GM23338 (cell line): ENCODE results near the gene SRPK2. TPM values are rescaled to one million over a fixed set of nuclear protein-coding genes. Genes with fewer than 3 reads are reported as not detected.

ENCODE experiments used
- ATAC-seq: fragments of 200-7000 bp; cut with Tn5 transposase; 3 replicates; pipeline ENCODE4 v1.9.1; 2020
- DNase-seq: peaks from one replicate; pipeline ENCODE4 v3.0.0-alpha.2; 2015; ENCODE audit warnings: low spot score
- H2AFZ ChIP-seq: fragments of 200-600 bp; sonication (generic); 2 replicates; pipeline ENCODE4 v1.8.0; 2016; ENCODE audit warnings: antibody characterized with exemption, mild to moderate bottlenecking, moderate library complexity
- H3F3A ChIP-seq: fragments of 200-600 bp; sonication (generic); replicated peaks from 2 replicates; pipeline ENCODE4 v1.8.0; 2017; ENCODE audit warnings: antibody characterized with exemption, mixed run types, low read depth
- H3K27ac ChIP-seq: fragments of 200-600 bp; sonication (generic); 2 replicates; pipeline ENCODE4 v1.6.1; 2016; ENCODE audit warnings: low read depth
- H3K27me3 ChIP-seq: fragments of 200-600 bp; sonication (generic); 2 replicates; pipeline ENCODE4 v1.8.0; 2016; ENCODE audit warnings: mild to moderate bottlenecking, mixed run types, moderate library complexity; ENCODE audit not compliant: insufficient read depth
- H3K36me3 ChIP-seq: fragments of 200-600 bp; sonication (generic); 2 replicates; pipeline ENCODE4 v1.8.0; 2016; ENCODE audit warnings: mild to moderate bottlenecking; ENCODE audit not compliant: insufficient read depth
- H3K4me1 ChIP-seq: fragments of 200-600 bp; sonication (generic); 2 replicates; pipeline ENCODE4 v1.8.0; 2016; ENCODE audit warnings: mild to moderate bottlenecking, moderate library complexity; ENCODE audit not compliant: insufficient read depth
- H3K4me2 ChIP-seq: fragments of 200-600 bp; sonication (generic); 2 replicates; pipeline ENCODE4 v1.7.1; 2017; ENCODE audit warnings: mixed run types
- H3K4me3 ChIP-seq: fragments of 200-600 bp; sonication (generic); 2 replicates; pipeline ENCODE4 v1.6.1; 2016; ENCODE audit warnings: mixed run types
- H3K79me2 ChIP-seq: fragments of 200-600 bp; sonication (generic); replicated peaks from 2 replicates; pipeline ENCODE4 v1.8.0; 2017; ENCODE audit warnings: mild to moderate bottlenecking; ENCODE audit not compliant: insufficient read depth
- H3K9me2 ChIP-seq: fragments of 200-600 bp; sonication (generic); 2 replicates; pipeline ENCODE4 v1.8.0; 2017; ENCODE audit not compliant: insufficient read depth
- H4K20me1 ChIP-seq: fragments of 200-600 bp; sonication (generic); replicated peaks from 2 replicates; pipeline ENCODE4 v1.8.0; 2017; ENCODE audit warnings: mild to moderate bottlenecking; ENCODE audit not compliant: insufficient read depth
- H3K27ac Mint-ChIP-seq: 2 replicates; pipeline ENCODE4 v1.8.0; 2020; ENCODE audit warnings: inconsistent platforms, mild to moderate bottlenecking, moderate library complexity, mixed read lengths
- H3K27me3 Mint-ChIP-seq: 3 replicates; pipeline ENCODE4 v1.8.0; 2022; ENCODE audit warnings: low read depth, mild to moderate bottlenecking, moderate library complexity, mixed read lengths, inconsistent platforms; ENCODE audit not compliant: insufficient read depth, poor library complexity
- H3K36me3 Mint-ChIP-seq: 3 replicates; pipeline ENCODE4 v1.8.0; 2021; ENCODE audit warnings: low read depth, mild to moderate bottlenecking, inconsistent platforms, moderate library complexity, mixed read lengths
- H3K4me1 Mint-ChIP-seq: 3 replicates; pipeline ENCODE4 v1.8.0; 2020; ENCODE audit warnings: mild to moderate bottlenecking, inconsistent platforms, mixed read lengths
- H3K4me3 Mint-ChIP-seq: 3 replicates; pipeline ENCODE4 v1.8.0; 2021; ENCODE audit warnings: moderate library complexity, mild to moderate bottlenecking, inconsistent platforms, mixed read lengths
- H3K9me3 Mint-ChIP-seq: 3 replicates; pipeline ENCODE4 v1.8.0; 2020; ENCODE audit warnings: moderate library complexity, mild to moderate bottlenecking, inconsistent platforms, mixed read lengths
- CREB1 ChIP-seq: fragments of 250-450 bp; sonication (Bioruptor Pico); IDR thresholded peaks from 2 replicates; pipeline ENCODE4 v1.5.0; 2020; ENCODE audit warnings: low read depth, mild to moderate bottlenecking, moderate library complexity
- EZH2 ChIP-seq: fragments of 200-600 bp; sonication (generic); IDR thresholded peaks from one replicate; pipeline ENCODE4 v1.8.0; 2017; ENCODE audit warnings: antibody characterized with exemption, mild to moderate bottlenecking, low read depth; ENCODE audit not compliant: unreplicated experiment
- NANOG ChIP-seq: IDR thresholded peaks from 2 replicates; pipeline ENCODE4 v1.6.1; 2016; ENCODE audit warnings: antibody characterized with exemption, borderline replicate concordance
- POLR2AphosphoS5 ChIP-seq: IDR thresholded peaks from 2 replicates; pipeline ENCODE4 v1.6.1; 2016; ENCODE audit warnings: antibody characterized with exemption, low read depth
- STAT1 ChIP-seq: IDR thresholded peaks from one replicate; pipeline ENCODE4 v1.6.1; 2016; ENCODE audit warnings: antibody characterized with exemption; ENCODE audit not compliant: unreplicated experiment
- ZNF331 ChIP-seq: fragments of 250-450 bp; sonication (Bioruptor Pico); IDR thresholded peaks from 2 replicates; pipeline ENCODE4 v1.5.0; 2020; ENCODE audit warnings: low read depth, mild to moderate bottlenecking, moderate library complexity
- polyA plus RNA-seq: library from polyadenylated mRNA; unstranded; fragments of >200 nt; fragmentation: Nextera tagmentation; extraction: Ambion mirVana; gene quantifications from 2 replicates; pipeline ENCODE4 v1.2.1, GENCODE V29; 2016
- total RNA-seq: library from RNA; depleted of rRNA; stranded (reverse); fragments of >200 nt; shearing (Covaris generic); gene quantifications from 2 replicates; pipeline ENCODE4 v1.2.3, GENCODE V29; 2014
- TF ChIP-seq, protein P1 (sequence below): IDR thresholded peaks from one replicate; pipeline ENCODE4 v1.6.1; 2018; ENCODE audit warnings: antibody characterized with exemption; ENCODE audit not compliant: unreplicated experiment
- TF ChIP-seq, protein P2 (sequence below): fragments of 250-450 bp; sonication (Bioruptor Pico); IDR thresholded peaks from 2 replicates; pipeline ENCODE4 v1.5.0; 2020; ENCODE audit warnings: mild to moderate bottlenecking, moderate library complexity
- TF ChIP-seq, protein P3 (sequence below), 2 experiments: fragments of 200-600 bp in 1 of 2; sonication (generic) in 1 of 2; conservative IDR thresholded peaks; 2 replicates each; pipeline versions ENCODE4 v1.5.1 to v1.6.1; 2016 to 2017; ENCODE audit warnings: antibody characterized with exemption in 2 of 2, low read depth in 2 of 2, mild to moderate bottlenecking in 2 of 2, moderate library complexity in 1 of 2

The SRPK2 gene
- total and polyA plus RNA-seq, 2 experiments from 2014 or later = 66.3 to 91.5 TPM

DNA sequence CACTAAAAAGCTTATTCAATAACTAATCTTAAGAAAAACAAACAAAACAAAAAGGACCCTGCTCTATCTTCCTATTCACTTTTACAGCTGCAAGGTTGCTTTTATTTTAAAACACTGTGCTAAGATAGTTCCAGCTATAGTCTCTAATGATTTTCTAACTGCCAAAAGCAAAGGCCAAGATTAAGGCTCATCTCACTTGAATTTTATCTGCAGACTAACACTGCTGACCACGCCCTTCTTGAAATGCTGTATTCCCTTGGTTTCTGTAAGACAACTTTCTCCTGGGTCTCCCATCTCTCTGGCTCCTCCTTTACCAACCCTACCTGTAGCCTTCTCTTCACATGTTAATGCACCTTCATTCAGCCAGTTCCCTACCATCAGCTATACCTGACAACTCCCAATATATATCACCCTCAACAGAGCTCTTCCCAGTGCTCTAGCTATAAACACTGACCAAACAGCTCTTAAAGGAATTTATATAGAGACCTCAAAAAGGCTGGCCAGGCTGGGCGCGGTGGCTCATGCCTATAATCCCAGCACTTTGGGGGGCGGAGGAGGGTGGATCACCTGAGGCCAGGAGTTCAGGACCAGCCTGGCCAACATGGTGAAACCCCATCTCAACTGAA is 11.7 kb downstream of the SRPK2 start:
- DNase-seq = peak; percentile 78

DNA sequence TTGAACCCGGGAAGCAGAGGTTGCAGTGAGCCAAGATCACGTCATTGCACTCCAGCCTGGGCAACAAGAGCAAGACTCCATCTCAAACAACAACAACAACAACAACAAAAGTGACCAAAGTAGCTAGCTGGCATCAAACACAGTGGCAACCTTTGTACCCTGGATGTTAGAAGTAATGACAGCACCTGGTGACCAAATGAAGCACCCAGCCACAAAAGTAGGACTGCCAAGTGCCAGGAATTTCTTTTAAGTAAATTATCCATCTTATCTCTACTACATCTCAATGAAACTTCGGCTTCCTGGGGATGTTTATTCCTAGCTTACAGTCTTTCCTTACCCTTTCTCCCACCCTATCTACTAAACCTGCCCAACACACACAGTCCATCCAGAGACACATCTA is 18.8 kb downstream of the SRPK2 start:
- H3K27me3 ChIP-seq = no peaks in the 10 kb centered on the region
- peaks cover 57% of the 10 kb centered on the region for H4K20me1 ChIP-seq
- no peak overlapping the region for H3K4me2 ChIP-seq
- no peak overlapping the region for H3K4me3 ChIP-seq
- H3K27me3 Mint-ChIP-seq = peaks cover 3% of the 10 kb centered on the region
- no peak for DNase-seq
- H2AFZ ChIP-seq = no peak overlapping the region
- no peak overlapping the region for H3K27ac Mint-ChIP-seq
- no peaks in the 10 kb centered on the region for H3K36me3 ChIP-seq
- H3F3A ChIP-seq = no peaks in the 10 kb centered on the region; the same call in 1 of the 2 replicates
- peaks cover 8% of the 10 kb centered on the region; the same call in 2 of the 3 replicates for H3K4me1 Mint-ChIP-seq
- peaks cover 100% of the 10 kb centered on the region for H3K79me2 ChIP-seq
- no peak for ATAC-seq
- H3K36me3 Mint-ChIP-seq = peaks cover 2% of the 10 kb centered on the region; the same call in 1 of the 3 replicates
- H3K4me3 Mint-ChIP-seq = no peak overlapping the region
- peaks cover 7% of the 10 kb centered on the region for H3K4me1 ChIP-seq
- no peaks in the 10 kb centered on the region for H3K9me3 Mint-ChIP-seq
- no peak overlapping the region for H3K27ac ChIP-seq
- H3K9me2 ChIP-seq = no peaks in the 10 kb centered on the region
- TF ChIP-seq, protein P1, sequence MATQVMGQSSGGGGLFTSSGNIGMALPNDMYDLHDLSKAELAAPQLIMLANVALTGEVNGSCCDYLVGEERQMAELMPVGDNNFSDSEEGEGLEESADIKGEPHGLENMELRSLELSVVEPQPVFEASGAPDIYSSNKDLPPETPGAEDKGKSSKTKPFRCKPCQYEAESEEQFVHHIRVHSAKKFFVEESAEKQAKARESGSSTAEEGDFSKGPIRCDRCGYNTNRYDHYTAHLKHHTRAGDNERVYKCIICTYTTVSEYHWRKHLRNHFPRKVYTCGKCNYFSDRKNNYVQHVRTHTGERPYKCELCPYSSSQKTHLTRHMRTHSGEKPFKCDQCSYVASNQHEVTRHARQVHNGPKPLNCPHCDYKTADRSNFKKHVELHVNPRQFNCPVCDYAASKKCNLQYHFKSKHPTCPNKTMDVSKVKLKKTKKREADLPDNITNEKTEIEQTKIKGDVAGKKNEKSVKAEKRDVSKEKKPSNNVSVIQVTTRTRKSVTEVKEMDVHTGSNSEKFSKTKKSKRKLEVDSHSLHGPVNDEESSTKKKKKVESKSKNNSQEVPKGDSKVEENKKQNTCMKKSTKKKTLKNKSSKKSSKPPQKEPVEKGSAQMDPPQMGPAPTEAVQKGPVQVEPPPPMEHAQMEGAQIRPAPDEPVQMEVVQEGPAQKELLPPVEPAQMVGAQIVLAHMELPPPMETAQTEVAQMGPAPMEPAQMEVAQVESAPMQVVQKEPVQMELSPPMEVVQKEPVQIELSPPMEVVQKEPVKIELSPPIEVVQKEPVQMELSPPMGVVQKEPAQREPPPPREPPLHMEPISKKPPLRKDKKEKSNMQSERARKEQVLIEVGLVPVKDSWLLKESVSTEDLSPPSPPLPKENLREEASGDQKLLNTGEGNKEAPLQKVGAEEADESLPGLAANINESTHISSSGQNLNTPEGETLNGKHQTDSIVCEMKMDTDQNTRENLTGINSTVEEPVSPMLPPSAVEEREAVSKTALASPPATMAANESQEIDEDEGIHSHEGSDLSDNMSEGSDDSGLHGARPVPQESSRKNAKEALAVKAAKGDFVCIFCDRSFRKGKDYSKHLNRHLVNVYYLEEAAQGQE = no peak
- TF ChIP-seq CREB1 = no peak
- TF ChIP-seq EZH2 = no peak
- no peak for TF ChIP-seq STAT1
- TF ChIP-seq, protein P2, sequence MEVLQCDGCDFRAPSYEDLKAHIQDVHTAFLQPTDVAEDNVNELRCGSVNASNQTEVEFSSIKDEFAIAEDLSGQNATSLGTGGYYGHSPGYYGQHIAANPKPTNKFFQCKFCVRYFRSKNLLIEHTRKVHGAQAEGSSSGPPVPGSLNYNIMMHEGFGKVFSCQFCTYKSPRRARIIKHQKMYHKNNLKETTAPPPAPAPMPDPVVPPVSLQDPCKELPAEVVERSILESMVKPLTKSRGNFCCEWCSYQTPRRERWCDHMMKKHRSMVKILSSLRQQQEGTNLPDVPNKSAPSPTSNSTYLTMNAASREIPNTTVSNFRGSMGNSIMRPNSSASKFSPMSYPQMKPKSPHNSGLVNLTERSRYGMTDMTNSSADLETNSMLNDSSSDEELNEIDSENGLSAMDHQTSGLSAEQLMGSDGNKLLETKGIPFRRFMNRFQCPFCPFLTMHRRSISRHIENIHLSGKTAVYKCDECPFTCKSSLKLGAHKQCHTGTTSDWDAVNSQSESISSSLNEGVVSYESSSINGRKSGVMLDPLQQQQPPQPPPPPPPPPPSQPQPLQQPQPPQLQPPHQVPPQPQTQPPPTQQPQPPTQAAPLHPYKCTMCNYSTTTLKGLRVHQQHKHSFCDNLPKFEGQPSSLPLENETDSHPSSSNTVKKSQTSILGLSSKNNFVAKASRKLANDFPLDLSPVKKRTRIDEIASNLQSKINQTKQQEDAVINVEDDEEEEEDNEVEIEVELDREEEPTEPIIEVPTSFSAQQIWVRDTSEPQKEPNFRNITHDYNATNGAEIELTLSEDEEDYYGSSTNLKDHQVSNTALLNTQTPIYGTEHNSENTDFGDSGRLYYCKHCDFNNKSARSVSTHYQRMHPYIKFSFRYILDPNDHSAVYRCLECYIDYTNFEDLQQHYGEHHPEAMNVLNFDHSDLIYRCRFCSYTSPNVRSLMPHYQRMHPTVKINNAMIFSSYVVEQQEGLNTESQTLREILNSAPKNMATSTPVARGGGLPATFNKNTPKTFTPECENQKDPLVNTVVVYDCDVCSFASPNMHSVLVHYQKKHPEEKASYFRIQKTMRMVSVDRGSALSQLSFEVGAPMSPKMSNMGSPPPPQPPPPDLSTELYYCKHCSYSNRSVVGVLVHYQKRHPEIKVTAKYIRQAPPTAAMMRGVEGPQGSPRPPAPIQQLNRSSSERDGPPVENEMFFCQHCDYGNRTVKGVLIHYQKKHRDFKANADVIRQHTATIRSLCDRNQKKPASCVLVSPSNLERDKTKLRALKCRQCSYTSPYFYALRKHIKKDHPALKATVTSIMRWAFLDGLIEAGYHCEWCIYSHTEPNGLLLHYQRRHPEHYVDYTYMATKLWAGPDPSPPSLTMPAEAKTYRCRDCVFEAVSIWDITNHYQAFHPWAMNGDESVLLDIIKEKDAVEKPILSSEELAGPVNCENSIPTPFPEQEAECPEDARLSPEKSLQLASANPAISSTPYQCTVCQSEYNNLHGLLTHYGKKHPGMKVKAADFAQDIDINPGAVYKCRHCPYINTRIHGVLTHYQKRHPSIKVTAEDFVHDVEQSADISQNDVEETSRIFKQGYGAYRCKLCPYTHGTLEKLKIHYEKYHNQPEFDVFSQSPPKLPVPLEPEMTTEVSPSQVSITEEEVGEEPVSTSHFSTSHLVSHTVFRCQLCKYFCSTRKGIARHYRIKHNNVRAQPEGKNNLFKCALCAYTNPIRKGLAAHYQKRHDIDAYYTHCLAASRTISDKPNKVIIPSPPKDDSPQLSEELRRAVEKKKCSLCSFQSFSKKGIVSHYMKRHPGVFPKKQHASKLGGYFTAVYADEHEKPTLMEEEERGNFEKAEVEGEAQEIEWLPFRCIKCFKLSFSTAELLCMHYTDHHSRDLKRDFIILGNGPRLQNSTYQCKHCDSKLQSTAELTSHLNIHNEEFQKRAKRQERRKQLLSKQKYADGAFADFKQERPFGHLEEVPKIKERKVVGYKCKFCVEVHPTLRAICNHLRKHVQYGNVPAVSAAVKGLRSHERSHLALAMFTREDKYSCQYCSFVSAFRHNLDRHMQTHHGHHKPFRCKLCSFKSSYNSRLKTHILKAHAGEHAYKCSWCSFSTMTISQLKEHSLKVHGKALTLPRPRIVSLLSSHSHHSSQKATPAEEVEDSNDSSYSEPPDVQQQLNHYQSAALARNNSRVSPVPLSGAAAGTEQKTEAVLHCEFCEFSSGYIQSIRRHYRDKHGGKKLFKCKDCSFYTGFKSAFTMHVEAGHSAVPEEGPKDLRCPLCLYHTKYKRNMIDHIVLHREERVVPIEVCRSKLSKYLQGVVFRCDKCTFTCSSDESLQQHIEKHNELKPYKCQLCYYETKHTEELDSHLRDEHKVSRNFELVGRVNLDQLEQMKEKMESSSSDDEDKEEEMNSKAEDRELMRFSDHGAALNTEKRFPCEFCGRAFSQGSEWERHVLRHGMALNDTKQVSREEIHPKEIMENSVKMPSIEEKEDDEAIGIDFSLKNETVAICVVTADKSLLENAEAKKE (CRISPR knock-in tag) = no peak
- TF ChIP-seq POLR2AphosphoS5 = no peak

More for the DNA sequence above, 11.7 kb downstream of the SRPK2 start:
- Histone ChIP-seq H3K79me2 (peaks cover 99% of the 10 kb centered on the region), H3K27me3 (no peaks in the 10 kb centered on the region), H3F3A (peaks cover 6% of the 10 kb centered on the region; the same call in 1 of the 2 replicates), H4K20me1 (peaks cover 68% of the 10 kb centered on the region), H3K27ac (no peak overlapping the region; the same call in 1 of the 2 replicates), H2AFZ (no peak overlapping the region), H3K9me2 (no peaks in the 10 kb centered on the region), H3K36me3 (no peaks in the 10 kb centered on the region), H3K4me1 (peaks cover 12% of the 10 kb centered on the region), H3K4me3 (no peak overlapping the region), H3K4me2 (peak overlapping the region; percentile 9; the same call in 1 of the 2 replicates)
- Mint-ChIP-seq H3K36me3 (no peaks in the 10 kb centered on the region), H3K4me1 (peaks cover 23% of the 10 kb centered on the region), H3K27me3 (peaks cover 5% of the 10 kb centered on the region), H3K9me3 (no peaks in the 10 kb centered on the region), H3K27ac (no peak overlapping the region), H3K4me3 (no peak overlapping the region; the same call in 2 of the 3 replicates)
- ATAC-seq = peak; percentile 99
- TF ChIP-seq, protein P3, sequence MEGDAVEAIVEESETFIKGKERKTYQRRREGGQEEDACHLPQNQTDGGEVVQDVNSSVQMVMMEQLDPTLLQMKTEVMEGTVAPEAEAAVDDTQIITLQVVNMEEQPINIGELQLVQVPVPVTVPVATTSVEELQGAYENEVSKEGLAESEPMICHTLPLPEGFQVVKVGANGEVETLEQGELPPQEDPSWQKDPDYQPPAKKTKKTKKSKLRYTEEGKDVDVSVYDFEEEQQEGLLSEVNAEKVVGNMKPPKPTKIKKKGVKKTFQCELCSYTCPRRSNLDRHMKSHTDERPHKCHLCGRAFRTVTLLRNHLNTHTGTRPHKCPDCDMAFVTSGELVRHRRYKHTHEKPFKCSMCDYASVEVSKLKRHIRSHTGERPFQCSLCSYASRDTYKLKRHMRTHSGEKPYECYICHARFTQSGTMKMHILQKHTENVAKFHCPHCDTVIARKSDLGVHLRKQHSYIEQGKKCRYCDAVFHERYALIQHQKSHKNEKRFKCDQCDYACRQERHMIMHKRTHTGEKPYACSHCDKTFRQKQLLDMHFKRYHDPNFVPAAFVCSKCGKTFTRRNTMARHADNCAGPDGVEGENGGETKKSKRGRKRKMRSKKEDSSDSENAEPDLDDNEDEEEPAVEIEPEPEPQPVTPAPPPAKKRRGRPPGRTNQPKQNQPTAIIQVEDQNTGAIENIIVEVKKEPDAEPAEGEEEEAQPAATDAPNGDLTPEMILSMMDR (conservative IDR thresholded peaks at IDR 0.05; ENCODE audit: low read depth in 2 of 2) = no peak
- TF ChIP-seq NANOG (no peak), EZH2 (no peak), ZNF331 (CRISPR knock-in tag) (no peak)
